GM12874 (cell line): ENCODE data around the gene TTN.

Experiments
- TF ChIP-seq, protein P1 (sequence below): IDR thresholded peaks from 2 replicates; pipeline ENCODE4 v1.5.1; 2011; ENCODE audit warnings: low read depth, mild to moderate bottlenecking, control low read depth, low read length, moderate library complexity; ENCODE audit not compliant: insufficient read depth

The TTN gene

DNA sequence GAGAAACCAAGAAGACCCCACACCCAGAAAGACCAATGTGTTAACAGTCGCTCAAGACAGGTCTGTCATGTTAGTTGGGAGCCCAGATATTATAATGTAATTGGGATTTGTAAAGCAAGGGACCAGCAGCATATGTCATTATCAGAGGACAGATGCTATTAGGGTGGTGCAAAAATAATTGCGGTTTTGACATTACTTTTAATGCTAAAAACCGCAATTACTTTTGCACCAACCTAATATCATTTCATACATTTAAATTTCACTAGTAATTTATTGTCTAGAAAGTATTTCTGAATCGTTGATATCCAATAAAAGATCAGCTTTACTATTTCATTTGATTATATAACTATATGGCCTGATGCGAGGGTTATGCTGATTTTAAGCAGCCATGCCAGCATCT, 131.2 kb downstream of the TTN start:
- TF ChIP-seq, protein P1, sequence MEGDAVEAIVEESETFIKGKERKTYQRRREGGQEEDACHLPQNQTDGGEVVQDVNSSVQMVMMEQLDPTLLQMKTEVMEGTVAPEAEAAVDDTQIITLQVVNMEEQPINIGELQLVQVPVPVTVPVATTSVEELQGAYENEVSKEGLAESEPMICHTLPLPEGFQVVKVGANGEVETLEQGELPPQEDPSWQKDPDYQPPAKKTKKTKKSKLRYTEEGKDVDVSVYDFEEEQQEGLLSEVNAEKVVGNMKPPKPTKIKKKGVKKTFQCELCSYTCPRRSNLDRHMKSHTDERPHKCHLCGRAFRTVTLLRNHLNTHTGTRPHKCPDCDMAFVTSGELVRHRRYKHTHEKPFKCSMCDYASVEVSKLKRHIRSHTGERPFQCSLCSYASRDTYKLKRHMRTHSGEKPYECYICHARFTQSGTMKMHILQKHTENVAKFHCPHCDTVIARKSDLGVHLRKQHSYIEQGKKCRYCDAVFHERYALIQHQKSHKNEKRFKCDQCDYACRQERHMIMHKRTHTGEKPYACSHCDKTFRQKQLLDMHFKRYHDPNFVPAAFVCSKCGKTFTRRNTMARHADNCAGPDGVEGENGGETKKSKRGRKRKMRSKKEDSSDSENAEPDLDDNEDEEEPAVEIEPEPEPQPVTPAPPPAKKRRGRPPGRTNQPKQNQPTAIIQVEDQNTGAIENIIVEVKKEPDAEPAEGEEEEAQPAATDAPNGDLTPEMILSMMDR, result no peak

DNA sequence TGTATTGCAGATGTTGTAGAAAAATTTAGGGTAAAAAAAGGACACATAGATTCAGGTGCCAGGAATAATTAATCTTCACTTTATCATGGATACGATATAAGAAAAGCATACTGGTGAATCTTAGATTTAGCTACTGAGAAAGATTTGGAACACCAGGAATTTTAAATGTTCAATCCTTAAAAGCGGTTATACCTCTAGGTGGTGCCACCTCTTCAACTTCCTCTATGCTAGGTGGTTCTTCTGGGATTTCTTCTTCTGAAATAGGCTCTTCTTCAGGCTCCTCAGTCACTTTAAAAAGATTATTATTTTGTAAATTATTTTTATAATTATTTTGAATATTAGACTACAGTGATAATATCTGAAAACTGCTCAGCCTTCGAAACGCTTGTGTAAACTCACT, 133.1 kb downstream of the TTN start:
- TF ChIP-seq, protein P1, result no peak

DNA sequence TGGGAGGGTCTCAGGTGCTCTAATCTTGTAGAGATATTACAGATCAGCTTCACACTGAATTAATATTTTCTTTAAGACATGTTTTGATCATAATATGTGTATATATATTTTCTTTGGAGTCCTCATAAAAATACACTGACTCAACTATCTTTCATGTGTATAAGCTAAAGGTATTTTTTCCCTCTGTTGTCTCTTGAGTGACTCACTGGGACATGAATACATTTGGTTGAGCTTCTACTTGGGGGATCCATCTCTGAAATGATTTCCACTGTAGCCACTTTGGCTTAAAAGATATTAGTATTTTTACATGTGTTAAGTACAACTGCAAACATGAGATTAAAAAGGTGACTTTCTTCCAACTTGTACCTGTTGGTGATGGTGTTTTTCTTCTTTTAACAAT, 140.8 kb downstream of the TTN start:
- TF ChIP-seq, protein P1, result no peak

DNA sequence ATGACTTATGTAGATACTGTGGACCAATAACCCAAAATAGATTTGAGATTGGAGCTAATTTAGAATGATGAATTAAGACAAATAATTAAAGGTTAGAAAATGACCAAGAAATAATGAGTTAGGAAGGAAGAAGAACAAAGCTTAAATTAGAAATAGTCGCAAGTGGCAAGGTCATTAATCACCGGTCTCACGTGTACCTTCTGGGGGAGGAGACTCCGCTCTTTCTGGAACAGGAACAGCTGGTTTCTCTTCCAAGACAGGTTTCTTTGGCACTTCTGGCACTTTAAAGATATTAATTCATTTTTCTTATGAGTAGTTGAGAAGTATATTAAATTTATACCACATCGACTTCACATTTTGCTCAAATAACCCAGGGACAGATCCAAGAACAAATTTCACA, 156.7 kb downstream of the TTN start:
- TF ChIP-seq, protein P1, result no peak

DNA sequence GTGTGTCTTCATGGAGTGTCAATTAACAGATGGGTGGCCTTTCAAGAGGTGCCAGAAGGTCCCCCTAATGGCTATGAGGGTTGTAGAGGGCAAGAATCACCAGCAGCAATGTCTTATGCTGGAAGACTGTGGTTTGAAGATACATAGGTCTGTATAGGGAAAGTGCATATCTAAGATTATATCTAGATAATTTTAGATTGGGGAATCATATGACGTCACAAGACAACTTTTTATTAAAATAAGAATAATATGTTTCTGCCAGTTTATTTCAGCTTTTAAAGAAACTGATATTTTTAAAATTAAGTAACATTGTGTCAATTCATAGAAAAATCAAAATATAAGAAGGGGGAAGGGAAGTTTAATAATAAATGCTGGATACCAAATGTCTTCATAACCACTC, 162.3 kb downstream of the TTN start:
- TF ChIP-seq, protein P1, result no peak

DNA sequence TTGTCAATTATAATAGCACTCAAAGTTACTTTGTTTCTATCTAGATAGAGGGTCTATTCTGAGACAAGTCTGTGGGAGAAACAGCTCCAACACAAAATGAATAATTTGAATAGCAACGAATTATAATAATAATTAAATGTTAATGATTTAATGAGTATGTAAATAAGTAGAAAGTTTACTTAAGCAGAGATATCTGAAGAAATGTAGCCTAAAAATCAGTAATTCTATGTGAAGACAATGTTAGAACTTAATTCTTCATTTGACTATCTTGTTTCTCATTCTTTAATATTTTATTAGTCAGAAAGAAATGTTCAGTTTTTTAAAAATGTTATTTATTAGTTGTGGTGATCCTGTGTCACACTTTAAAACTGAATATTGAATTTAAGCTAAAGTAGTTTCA, 165.7 kb downstream of the TTN start:
- TF ChIP-seq, protein P1, result no peak

DNA sequence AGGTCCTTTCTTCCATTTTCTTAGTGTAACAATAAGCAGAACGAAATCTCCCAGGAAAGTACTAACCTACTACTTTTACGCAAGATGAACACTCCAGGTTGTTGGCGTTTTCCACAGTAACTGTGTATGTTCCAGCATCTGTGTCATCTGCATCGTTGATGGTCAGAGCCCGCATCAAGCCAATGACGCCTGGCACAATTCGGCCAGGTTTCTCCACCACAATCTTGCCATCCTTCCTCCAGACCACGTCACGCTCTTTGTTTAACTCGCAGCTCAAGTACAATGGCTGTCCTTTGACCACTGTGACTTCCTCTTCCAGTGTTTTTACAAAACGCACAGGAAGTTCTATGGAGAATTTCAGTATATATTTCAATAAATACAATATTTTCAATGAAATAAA, 171.3 kb downstream of the TTN start:
- TF ChIP-seq, protein P1, result no peak

DNA sequence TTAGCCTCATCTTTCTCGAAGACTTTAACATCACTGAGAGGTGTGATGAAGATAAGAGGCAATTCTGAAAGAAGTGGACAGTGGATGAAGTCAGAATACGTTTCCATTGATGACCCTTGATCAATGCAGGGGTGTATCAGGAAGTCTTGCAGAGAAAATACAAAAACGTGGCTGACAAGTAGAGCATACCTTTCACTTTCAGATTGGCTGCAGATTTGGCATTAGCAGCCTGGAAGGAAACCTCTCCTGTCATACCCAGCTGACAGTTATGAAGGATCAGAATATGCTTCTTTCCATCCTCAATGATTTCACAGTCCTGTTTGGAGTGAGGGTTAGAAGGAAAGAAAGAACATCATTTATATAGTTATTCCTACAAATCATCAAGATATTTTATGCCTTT, 174.5 kb downstream of the TTN start:
- TF ChIP-seq, protein P1, result no peak
